GM19193 (cell line): ENCODE results near the gene COASY.

Experiments used
- POLR2A ChIP-seq: IDR thresholded peaks from 4 replicates; pipeline ENCODE4 v1.6.1; 2011; ENCODE audit not compliant: insufficient read depth, insufficient read length; ENCODE audit errors: extremely low read depth

COASY gene

GRCh38 chr17:42577532-42578281, 15.8 kb downstream of the COASY start, which contains the start of gene PSMC3IP:
TSS of gene PSMC3IP (minus strand) at chr17:42577729. CDS start at chr17:42577686, 43 bp downstream.
- peak; percentile 90 for TF ChIP-seq POLR2A

DNA sequence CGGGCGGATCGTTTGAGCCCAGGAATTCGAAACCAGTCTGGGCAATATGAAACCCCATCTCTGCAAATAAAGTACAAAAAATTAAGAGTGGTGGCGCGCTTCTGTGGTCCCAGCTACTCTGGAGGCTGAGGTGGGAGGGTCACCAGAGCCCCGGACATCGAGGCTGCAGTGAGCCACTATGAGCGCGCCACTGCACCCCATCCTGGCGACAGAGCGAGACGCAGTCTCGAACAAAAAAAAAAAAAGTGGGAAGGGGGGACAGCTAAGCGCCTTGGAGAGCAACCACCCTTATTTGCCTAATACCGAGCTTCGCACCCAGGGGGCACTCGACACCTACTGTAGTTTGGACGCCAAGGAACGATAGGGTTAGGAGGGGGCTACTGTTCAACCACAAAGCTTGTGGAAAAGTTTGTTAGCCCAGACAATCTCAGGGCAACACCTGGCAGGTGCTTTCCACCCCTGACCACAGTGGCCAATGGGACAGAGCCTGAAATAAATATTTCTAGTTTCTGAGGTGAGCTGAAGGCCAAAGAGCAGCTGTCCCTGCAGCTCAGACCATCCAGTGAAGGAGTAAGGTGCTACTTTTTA, 16.4 kb downstream of the COASY start:
- no peak for TF ChIP-seq POLR2A

GRCh38 chr17:42579794-42580551, 18.0 kb downstream of the COASY start:
- no peak for TF ChIP-seq POLR2A

DNA sequence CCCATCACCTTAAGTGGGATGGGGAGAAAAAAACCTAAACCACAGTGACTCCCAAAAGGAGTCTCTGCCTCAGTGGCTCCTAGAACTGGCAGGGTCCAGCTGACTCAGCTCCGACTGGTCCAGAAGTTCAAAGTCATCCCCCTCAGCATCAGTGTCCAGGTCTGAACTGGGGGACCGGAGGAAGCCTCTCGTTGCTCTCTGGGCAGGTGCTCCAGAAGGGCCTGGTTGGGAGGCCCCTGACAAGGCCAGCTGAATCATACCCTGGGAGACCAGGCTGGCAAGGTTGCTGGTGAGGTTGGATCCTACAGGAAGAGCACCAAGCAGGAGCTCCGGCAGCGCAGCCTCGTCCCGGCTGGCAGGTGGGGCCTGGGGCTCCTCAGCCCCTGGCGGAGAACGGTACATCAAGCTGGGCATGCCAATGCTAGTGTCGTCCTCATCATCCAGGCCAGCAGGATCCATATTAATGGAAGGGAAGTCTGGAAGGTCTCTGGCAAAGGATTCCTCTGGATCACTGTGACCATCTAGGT, 19.9 kb downstream of the COASY start:
- no peak for TF ChIP-seq POLR2A

DNA sequence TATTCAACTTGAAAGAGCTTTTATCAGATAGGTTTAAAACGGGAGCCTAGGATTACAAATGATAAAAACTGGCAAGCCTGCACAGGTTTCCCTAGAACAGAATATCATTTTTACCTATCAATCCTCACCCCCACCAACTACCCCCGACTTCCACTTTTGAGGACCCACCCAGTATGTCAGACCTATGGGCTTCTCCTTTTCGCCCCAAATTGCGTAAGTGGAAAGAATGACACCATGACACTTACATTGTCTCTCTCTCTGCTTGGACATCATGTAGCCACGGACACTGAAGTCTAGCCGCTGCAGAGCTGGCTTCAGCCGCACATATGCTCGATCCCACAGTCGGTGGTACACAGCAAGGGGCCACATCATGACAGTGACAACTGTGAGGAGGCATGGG, 22.9 kb downstream of the COASY start:
- TF ChIP-seq POLR2A, result no peak

- TF ChIP-seq POLR2A, result no peak
These were observed 23.4 kb downstream of the COASY start for GRCh38 chr17:42585353-42585752.

DNA sequence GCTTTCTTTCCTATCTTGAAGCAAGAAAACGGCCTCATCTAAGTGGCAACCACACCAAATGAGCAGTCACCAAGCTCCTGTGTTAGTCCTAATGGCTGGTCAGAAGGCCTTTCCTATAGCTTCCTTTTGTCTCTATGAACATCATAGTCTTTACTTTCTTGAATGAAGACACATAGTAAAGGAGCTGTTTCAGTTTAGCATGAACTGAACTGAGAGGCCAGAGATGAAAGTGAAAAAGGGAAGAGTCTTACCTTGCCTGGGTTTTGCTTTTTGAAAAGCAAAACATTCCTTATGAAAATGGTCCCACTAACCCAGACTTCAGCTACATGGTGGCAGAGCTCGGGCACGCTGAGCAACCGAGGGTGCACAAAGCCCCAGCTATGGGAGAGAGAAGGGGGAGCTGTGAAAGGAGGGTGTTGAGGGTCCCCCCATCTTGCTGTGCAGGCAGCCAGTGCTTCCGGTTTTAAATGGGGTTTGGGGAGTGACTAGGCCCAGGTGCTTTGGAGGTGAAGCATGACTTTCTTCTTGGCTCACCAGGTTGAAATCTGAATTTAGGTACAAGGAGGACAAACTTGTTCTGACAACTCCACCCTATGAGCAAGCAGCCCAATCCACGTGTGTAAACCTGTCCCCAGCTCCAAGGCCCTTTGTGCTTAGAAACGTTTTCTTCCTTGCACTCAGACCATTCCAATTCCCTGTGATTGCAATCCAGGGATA, 24.7 kb downstream of the COASY start:
- TF ChIP-seq POLR2A, result no peak

DNA sequence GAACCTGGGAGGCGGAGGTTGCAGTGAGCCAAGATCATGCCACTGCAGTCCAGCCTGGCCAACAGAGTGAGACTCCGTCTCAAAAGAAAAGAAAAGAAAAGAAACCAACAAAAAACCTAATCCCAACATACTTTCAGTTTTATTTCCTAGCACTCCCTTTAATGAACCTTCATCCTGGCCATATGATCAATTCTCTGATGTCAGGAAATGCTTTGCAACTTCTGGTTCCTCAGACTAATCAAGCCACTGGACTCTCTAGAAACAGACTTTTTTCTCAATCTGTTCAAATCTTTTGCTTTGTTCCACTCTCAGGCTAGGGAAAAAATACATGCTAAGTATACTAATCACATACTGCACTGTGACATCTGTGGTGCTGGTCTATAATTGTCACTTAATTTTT, 28.9 kb downstream of the COASY start:
- no peak for TF ChIP-seq POLR2A

- TF ChIP-seq POLR2A, result no peak
These were observed 29.5 kb downstream of the COASY start for GRCh38 chr17:42591411-42591810.

DNA sequence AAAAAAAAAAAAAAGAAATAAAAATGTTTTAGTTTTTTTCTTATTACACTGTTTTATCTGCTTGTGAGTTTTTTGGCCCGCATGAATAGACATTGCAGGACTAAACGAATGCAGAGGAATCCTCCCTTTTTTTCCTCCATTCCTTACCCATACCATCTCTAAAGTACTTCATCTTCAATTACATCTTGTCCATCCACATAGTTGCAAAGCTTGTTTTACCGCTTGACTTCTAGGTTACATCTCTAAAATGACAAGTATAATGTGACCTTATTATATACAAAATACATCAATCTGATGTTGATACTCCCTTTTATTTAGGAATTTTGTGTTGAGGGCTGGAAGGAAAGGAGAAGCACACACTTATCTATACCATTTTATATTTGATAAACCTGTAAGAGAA, 34.4 kb downstream of the COASY start:
- no peak for TF ChIP-seq POLR2A

DNA sequence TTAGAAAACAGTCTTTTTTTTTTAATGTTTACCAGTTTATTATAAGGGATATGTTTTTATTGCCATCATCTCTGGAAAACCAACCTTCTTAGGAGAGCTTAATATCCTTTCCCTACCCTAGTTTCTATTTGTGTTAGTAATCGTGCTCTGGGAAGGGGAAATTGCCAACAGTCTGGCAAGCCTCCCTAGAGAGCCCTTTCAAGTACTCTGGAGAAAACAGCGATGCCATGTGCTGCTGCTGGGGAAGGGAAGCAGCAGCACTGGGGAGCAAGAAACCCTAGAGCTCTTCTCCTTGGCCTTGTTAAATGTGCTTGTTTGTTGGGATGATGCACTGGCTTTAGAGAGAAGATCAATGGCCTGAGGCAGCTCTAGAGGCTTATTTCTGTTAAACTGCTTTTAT, 37.0 kb downstream of the COASY start:
- no peak for TF ChIP-seq POLR2A

GRCh38 chr17:42603318-42603717, 41.4 kb downstream of the COASY start:
- no peak for TF ChIP-seq POLR2A

DNA sequence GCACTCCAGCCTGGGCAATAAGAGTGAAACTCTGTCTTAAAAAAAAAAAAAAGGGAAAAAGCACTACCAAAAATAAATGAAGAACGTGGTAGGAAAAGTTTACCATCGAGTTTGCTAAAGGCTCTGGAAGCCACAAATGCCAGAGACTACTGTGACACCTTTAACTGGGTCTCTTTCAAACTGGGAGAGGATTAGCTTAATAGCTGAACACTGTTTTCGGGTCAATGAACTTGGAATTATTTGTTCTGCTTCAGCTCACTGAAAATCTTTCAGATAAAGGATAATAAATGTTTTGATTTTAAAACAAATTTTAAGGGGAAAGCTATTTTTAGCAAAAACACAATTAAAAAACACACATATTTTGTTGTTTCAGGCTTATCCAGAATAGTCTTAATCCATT, 45.8 kb downstream of the COASY start:
- no peak for TF ChIP-seq POLR2A

DNA sequence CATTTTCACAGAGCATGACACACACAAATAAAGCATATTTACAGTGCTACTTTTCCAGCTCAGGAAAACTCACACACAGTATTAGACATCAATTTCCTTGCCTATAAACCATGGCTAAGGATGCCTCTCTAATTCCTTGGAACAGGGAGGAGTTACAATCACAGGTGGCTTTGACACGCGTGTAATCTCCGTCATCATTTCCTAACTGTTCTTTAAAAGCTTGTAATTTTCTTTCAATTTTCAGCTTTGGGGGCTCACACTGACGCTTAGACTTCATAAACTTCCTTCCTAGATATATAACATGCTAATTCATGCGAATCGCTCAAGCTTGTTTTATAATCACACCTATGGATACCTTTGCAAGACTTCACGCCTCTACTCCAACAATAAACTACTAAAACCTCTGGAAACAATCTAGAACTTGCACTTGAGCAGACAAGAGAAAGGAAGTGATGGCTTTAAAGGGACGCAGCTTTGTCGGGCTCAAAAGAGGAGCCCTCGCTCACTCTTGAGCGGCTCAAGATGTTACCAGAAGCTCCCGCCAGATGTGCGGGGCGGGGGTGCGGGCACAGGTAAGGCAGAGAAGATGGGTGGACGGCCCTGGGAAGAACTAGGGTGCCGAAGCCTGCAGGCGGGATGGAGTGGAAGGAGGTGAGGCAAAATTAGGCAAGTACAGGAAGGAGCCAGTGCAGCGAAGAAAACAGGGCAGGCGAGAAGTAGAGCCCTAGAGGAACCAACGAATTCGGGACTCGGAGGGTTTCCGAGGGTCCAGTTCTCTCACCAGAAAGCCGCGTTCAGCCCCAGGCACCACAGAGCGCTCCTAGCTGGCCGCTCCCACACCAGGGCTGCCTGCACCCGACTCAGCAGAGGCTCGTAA, 46.6 kb downstream of the COASY start:
- no peak for TF ChIP-seq POLR2A
